HG03378 (cell line): Measurements from ENCODE around the gene MT1M.
"Not testable (repeated sequence)": the region's sequence is repeated elsewhere in the genome, so short reads cannot be mapped to it uniquely, and the experiment has no call there.

Experiments used
- ATAC-seq: cut with Tn5 transposase; IDR thresholded peaks from one replicate; pipeline ENCODE4 v1.9.1; 2021; ENCODE audit warnings: mild to moderate bottlenecking, moderate library complexity; ENCODE audit not compliant: unreplicated experiment

Gene MT1M

GRCh38 chr16:56645838-56646237 is 13.4 kb downstream of the MT1M start:
- ATAC-seq = no peak

- no peak for ATAC-seq
These were observed 15.4 kb downstream of the MT1M start for GRCh38 chr16:56647641-56648431.

- no peak for ATAC-seq
These were observed 16.8 kb downstream of the MT1M start for GRCh38 chr16:56649271-56649670.

- no peak for ATAC-seq
These were observed 17.4 kb downstream of the MT1M start for GRCh38 chr16:56649820-56650219.

GRCh38 chr16:56651586-56651985 is 19.1 kb downstream of the MT1M start, which contains the start of gene MT1B:
Gene MT1B, plus strand, starts transcription at chr16:56651886. Its CDS starts 68 bp downstream, at chr16:56651954.
- ATAC-seq = no peak

GRCh38 chr16:56652600-56652999 is 20.1 kb downstream of the MT1M start:
- no peak for ATAC-seq

- ATAC-seq = no peak
These were observed 20.8 kb downstream of the MT1M start for GRCh38 chr16:56653218-56653617.

GRCh38 chr16:56657555-56658326 is 25.3 kb downstream of the MT1M start, which contains the start of gene MT1F:
Gene MT1F, plus strand, starts transcription at chr16:56657959. Its CDS starts 100 bp downstream, at chr16:56658059.
- no peak for ATAC-seq

GRCh38 chr16:56658327-56658875 is 25.9 kb downstream of the MT1M start:
- ATAC-seq = no peak

- ATAC-seq = no peak
These were observed 30.2 kb downstream of the MT1M start for GRCh38 chr16:56662357-56663354.

GRCh38 chr16:56664506-56664905 is 32.0 kb downstream of the MT1M start:
- no peak for ATAC-seq

- ATAC-seq = not testable (repeated sequence)
These were observed 33.1 kb downstream of the MT1M start for GRCh38 chr16:56665286-56666261.

- ATAC-seq = no peak
These were observed 35.4 kb downstream of the MT1M start, which contains the start of gene MT1G for GRCh38 chr16:56667581-56668571. Gene MT1G, minus strand, starts transcription at chr16:56668065. Its CDS starts 72 bp downstream, at chr16:56667993.

- ATAC-seq = no peak
These were observed 36.8 kb downstream of the MT1M start, which contains the start of gene MT1H for GRCh38 chr16:56669005-56669839. Gene MT1H, plus strand, starts transcription at chr16:56669814. Its CDS starts 71 bp downstream, at chr16:56669885.

- ATAC-seq = no peak
These were observed 37.6 kb downstream of the MT1M start for GRCh38 chr16:56669840-56670619.

- ATAC-seq = no peak
These were observed 38.1 kb downstream of the MT1M start for GRCh38 chr16:56670620-56670934.
